SH-SY5Y (cell line): ENCODE results near the gene ABCB10.

Source experiments
- GATA2 ChIP-seq: IDR thresholded peaks from 2 replicates; pipeline ENCODE4 v1.6.1; 2011; ENCODE audit warnings: mild to moderate bottlenecking, low read depth, low read length
- GATA3 ChIP-seq: IDR thresholded peaks from 2 replicates; pipeline ENCODE4 v1.6.1; 2011; ENCODE audit warnings: low read depth, mild to moderate bottlenecking, low read length, moderate library complexity

GRCh38 chr1:229514578-229515275 lies 43.8 kb downstream of the ABCB10 start:
- no peak for TF ChIP-seq GATA2
- no peak for TF ChIP-seq GATA3
